ENCODE data around the gene CACNA1C.

The CACNA1C gene

DNA sequence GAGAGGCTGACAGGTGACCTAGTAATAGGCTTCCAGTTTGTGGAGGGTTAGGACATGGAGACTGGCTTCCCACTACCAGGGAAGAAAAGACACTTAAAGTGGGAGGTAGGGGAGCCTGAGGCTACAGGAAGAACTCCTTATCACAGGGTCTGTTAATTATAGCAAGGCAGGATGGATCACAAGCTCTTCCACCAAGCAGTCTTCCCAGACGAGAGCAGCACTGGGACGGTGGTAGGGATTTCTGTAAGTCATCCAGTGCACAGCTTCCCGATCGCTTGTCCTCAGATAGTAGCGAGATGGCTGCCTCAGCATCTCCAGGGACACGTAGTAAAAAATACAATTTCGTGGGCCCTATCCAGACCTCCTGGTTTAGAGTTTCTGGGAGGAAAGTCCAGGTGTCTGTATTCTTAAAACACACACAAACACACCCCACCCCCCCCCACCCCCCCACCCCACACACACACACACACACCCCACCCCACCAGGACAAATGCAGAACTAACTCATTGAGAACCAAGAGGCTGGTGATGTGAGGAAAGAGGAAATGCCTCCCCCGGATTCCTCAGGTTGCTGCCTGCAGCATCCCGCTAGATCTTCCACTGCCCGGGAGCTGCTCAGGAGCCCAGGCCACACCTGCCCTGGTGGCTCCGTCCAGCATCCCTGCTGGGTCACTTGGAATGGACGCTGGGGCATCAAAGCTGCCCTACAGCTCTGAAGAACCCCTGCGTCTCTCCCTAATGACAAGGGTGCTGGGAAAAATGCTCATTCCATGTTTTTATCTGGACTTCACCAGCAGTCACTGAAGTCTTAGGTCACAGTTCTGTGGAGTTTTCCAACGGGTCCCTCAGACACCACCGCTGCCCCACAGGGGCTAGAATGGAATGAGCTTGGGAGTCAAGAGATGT, 307.2 kb downstream of the CACNA1C start:
- H3K4me3 ChIP-seq (ENCODE audit: low read depth, low read length) = no peak overlapping the region
- TF ChIP-seq, protein P1, sequence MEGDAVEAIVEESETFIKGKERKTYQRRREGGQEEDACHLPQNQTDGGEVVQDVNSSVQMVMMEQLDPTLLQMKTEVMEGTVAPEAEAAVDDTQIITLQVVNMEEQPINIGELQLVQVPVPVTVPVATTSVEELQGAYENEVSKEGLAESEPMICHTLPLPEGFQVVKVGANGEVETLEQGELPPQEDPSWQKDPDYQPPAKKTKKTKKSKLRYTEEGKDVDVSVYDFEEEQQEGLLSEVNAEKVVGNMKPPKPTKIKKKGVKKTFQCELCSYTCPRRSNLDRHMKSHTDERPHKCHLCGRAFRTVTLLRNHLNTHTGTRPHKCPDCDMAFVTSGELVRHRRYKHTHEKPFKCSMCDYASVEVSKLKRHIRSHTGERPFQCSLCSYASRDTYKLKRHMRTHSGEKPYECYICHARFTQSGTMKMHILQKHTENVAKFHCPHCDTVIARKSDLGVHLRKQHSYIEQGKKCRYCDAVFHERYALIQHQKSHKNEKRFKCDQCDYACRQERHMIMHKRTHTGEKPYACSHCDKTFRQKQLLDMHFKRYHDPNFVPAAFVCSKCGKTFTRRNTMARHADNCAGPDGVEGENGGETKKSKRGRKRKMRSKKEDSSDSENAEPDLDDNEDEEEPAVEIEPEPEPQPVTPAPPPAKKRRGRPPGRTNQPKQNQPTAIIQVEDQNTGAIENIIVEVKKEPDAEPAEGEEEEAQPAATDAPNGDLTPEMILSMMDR (IDR thresholded peaks at IDR 0.05; ENCODE audit: low read depth, low read length) = no peak

DNA sequence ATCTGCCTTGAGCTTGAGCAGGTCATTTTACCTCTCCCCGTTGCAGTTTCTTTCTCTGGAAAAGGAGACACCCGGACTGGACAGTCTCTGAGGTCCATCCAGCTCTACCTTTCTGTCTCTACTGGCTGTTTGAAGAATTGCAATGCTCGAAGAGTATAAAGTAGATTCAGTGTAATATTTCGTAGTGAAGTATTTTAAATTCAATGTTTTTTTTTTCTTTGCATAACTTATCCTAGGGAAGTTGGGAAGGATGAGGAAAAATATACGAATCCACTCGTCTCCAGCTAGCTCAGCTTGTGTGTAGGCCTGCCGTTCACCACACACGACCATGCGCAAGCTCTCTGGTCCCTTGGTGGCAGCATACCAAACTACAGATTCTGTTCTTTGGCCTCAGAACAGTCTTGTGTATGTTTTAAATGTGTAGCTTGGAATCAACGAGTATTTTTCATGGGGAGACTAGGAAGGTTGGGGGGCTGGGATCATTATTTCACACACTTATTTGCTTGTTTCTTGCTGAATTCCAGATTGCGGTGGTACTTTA, 307.9 kb downstream of the CACNA1C start:
- no peak overlapping the region for H3K4me3 ChIP-seq (ENCODE audit: low read depth, low read length)
- TF ChIP-seq, protein P1 (IDR thresholded peaks at IDR 0.05; ENCODE audit: low read depth, low read length) = no peak

DNA sequence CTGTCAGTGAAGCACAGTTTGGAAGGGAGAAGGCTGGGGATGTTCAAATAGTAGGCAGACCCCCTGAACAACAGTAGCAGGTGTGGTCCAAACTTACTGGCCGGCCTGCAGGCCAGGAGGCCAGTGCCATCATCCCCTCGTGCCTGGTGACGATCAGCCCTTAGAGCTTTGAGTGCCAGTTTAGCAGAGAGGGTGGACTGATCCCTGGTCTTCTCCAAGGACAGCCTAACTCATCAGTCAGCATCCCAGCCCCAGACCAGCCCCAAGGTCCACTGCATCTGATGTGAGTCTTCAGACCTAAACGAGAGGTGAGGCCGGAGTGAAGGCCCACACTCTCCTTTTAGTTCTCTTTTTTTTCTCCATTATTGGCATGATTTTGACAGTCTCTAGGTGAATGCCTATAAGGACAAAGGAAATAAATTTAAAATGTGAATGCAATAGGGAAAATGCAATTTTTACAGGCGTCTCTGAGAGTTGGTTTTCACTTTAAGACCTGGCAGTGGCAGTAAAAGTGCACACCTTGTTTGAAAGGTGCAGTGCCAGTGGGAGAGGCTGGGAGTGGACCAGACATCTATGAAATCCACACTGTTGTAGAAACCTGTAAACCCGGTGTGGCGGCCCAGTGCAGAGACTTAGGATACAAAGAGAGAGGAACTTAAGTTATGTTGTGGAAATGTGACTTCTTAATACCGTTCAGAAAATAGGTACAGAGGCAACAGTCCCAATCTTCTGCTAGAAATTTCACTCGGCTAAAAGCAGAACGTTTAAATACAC, 311.2 kb downstream of the CACNA1C start:
- TF ChIP-seq, protein P1 (IDR thresholded peaks at IDR 0.05; ENCODE audit: low read depth, low read length) = no peak
- no peak overlapping the region for H3K4me3 ChIP-seq (ENCODE audit: low read depth, low read length)

DNA sequence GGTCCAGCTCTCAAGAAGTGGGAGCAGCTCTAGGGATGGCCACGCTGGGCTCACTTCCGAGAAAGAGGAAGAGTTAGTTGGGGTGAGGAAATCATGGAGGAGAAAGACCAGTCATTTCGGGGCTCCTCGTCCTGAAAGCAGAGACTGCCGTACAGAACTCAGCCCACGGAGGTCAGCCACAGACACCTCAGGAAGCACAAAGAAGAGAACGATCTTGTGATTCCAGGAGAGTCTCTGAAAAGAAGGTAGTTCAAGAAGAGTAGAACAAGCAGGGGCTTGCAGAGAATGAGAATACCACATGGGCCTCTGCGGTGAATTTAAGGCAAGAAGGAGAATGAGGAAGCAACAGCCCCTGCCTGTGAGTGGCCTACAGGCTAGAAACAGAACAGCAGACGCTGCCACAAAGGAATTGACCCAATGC, 311.9 kb downstream of the CACNA1C start:
- no peak overlapping the region for H3K4me3 ChIP-seq (ENCODE audit: low read depth, low read length)
- TF ChIP-seq, protein P1 (IDR thresholded peaks at IDR 0.05; ENCODE audit: low read depth, low read length) = no peak

DNA sequence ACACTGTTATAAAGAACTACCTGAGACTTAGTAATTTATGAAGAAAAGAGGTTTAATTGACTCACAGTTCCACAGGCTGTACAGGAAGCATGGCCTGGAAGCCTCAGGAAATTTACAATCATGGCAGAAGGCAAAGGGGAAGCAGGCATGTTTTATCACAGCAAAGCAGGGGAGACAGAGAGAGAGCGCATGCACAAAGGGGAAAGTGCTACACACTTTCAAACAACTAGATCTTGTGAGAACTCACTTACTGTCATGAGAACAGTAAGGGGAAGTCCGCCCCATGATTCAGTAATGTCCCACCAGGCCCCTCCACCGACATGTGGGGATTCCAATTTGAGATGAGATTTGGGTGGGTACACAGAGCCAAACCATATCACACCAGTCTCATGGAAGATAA, 313.9 kb downstream of the CACNA1C start:
- TF ChIP-seq, protein P1 (IDR thresholded peaks at IDR 0.05; ENCODE audit: low read depth, low read length) = no peak
- no peak overlapping the region for H3K4me3 ChIP-seq (ENCODE audit: low read depth, low read length)

DNA sequence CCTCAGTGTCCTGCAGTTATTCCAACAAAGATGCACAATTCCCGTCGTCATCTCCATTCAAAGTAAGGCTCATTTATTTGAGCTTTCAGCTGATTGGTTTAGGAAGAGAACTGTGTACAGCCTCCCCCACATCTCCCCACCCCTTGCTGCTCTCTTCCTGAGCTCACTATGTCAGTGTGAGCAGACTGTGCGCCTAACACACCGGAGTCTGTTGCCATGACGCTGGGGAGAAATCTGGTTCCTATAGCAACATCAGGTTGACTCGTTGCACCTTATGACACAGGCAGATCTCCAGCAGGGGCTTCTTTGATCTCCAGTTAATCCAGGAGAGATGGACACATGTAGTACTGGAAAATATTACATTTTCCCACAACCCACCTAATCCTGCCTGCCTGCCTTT, 319.4 kb downstream of the CACNA1C start:
- TF ChIP-seq, protein P1 (IDR thresholded peaks at IDR 0.05; ENCODE audit: low read depth, low read length) = no peak
- H3K4me3 ChIP-seq (ENCODE audit: low read depth, low read length) = no peak overlapping the region

Data from WI38 (cell line).